Erythroblast (primary cell): ENCODE measurements around the gene C11orf91.
"Not testable (repeated sequence)": the region's sequence is repeated elsewhere in the genome, so short reads cannot be mapped to it uniquely, and the experiment has no call there.

Source experiments
- DNase-seq, 2 experiments: peaks; one replicate each; lab custom pipeline; 2025; lab: John Stamatoyannopoulos, UW
- GATA1 ChIP-seq: IDR thresholded peaks from 2 replicates; pipeline ENCODE4 v1.6.1; 2011; ENCODE audit warnings: low read depth, mild to moderate bottlenecking, control low read depth, low read length, moderate library complexity
- POLR2A ChIP-seq: IDR thresholded peaks from 2 replicates; pipeline ENCODE4 v1.6.1; 2011; ENCODE audit warnings: mild to moderate bottlenecking, low read length

Gene C11orf91

GRCh38 chr11:33712436-33712835 is 11.8 kb upstream of the C11orf91 start:
- DNase-seq, result no peak
- no peak for TF ChIP-seq GATA1
- TF ChIP-seq POLR2A, result no peak

GRCh38 chr11:33709466-33709865 is 8.8 kb upstream of the C11orf91 start:
- TF ChIP-seq POLR2A (no peak), GATA1 (no peak)

GRCh38 chr11:33708985-33709384 is 8.4 kb upstream of the C11orf91 start:
- DNase-seq, result no peak
- no peak for TF ChIP-seq POLR2A
- TF ChIP-seq GATA1, result no peak

More at GRCh38 chr11:33709466-33709865, 8.8 kb upstream of the C11orf91 start:
- no peak for DNase-seq

- not testable (repeated sequence) for DNase-seq
Measured at GRCh38 chr11:33707831-33708230, 7.2 kb upstream of the C11orf91 start.

- no peak for DNase-seq
- TF ChIP-seq GATA1, result no peak
- no peak for TF ChIP-seq POLR2A
Measured at GRCh38 chr11:33706966-33707365, 6.3 kb upstream of the C11orf91 start.

GRCh38 chr11:33706546-33706945 is 5.9 kb upstream of the C11orf91 start:
- DNase-seq, result no peak
- TF ChIP-seq POLR2A (no peak), GATA1 (no peak)

- TF ChIP-seq POLR2A (no peak), GATA1 (no peak)
- DNase-seq, result no peak
Measured at GRCh38 chr11:33704240-33705002, 3.8 kb upstream of the C11orf91 start.

- DNase-seq, result no peak
- TF ChIP-seq POLR2A, result no peak
Measured at GRCh38 chr11:33703788-33704187, 3.2 kb upstream of the C11orf91 start.

GRCh38 chr11:33703234-33703633 is 2.6 kb upstream of the C11orf91 start:
- DNase-seq, result no peak
- TF ChIP-seq GATA1, result no peak
- TF ChIP-seq POLR2A, result no peak

- DNase-seq, result no peak
- TF ChIP-seq GATA1, result no peak
- no peak for TF ChIP-seq POLR2A
Measured at GRCh38 chr11:33701302-33702230, 940 bp upstream of the C11orf91 start.

- DNase-seq, result no peak
- TF ChIP-seq POLR2A (no peak), GATA1 (no peak)
Measured at GRCh38 chr11:33700063-33700501, 544 bp downstream of the C11orf91 start.

GRCh38 chr11:33699515-33700062 is 1.0 kb downstream of the C11orf91 start:
- DNase-seq, result no peak
- TF ChIP-seq POLR2A, result no peak
- no peak for TF ChIP-seq GATA1

GRCh38 chr11:33698921-33699320 is 1.7 kb downstream of the C11orf91 start:
- no peak for TF ChIP-seq POLR2A
- TF ChIP-seq GATA1, result no peak
- DNase-seq, result no peak

GRCh38 chr11:33697997-33698396 is 2.6 kb downstream of the C11orf91 start:
- no peak for DNase-seq

GRCh38 chr11:33696931-33697638 is 3.5 kb downstream of the C11orf91 start:
- TF ChIP-seq POLR2A (no peak), GATA1 (no peak)
- no peak for DNase-seq

More at GRCh38 chr11:33697997-33698396, 2.6 kb downstream of the C11orf91 start:
- no peak for TF ChIP-seq POLR2A
- TF ChIP-seq GATA1, result no peak
